GM12878 (cell line): ENCODE measurements around the gene CILP2. TPM values are rescaled to one million over a fixed set of nuclear protein-coding genes. Genes with fewer than 3 reads are reported as not detected.

Source experiments
- ATAC-seq: fragments of 200-7000 bp; cut with Tn5 transposase; 3 replicates; pipeline ENCODE4 v1.9.1; 2020; ENCODE audit warnings: mild to moderate bottlenecking, moderate library complexity
- BruUV-seq: library from RNA; stranded (reverse); fragments of 400-500 nt; replicated peaks from 2 replicates; lab custom pipeline; 2021; lab: Mats Ljungman, UMichigan
- CTCF ChIA-PET: fragments of 300-600 bp; sonication (Branson Sonifier 250); formaldehyde crosslinking; extraction: SDS; loops from one replicate; lab custom pipeline; 2021; ENCODE audit warnings: inconsistent platforms; lab: Yijun Ruan, JAX
- POLR2A ChIA-PET: fragments of 350-600 bp; formaldehyde crosslinking; extraction: SDS; loops from one replicate; lab custom pipeline; 2021; ENCODE audit warnings: inconsistent platforms; lab: Charles Lee
- RAD21 ChIA-PET: fragments of 300-600 bp; sonication (Branson Sonifier 250); formaldehyde crosslinking; loops from one replicate; lab custom pipeline; 2023; ENCODE audit warnings: antibody characterized with exemption; ENCODE audit not compliant: unreplicated experiment; lab: Charles Lee
- SMC1A ChIA-PET: fragments of 300-600 bp; sonication (Branson Sonifier 250); formaldehyde crosslinking; loops from one replicate; lab custom pipeline; 2023; ENCODE audit not compliant: unreplicated experiment, uncharacterized antibody; lab: Charles Lee
- DNase-seq: peaks from one replicate; pipeline ENCODE4 v3.0.0-alpha.2; 2011; ENCODE audit warnings: low read depth, low spot score
- FAIRE-seq: peaks from 3 replicates; lab custom pipeline; 2011; peaks lifted over from hg19 to GRCh38; lab: Jason Lieb, UNC
- H2AFZ ChIP-seq: 2 replicates; pipeline ENCODE4 v1.6.0; 2011; ENCODE audit warnings: low read depth, low read length, control low read depth; ENCODE audit not compliant: control insufficient read depth
- H3K27ac ChIP-seq: 2 replicates; pipeline ENCODE4 v1.5.1; 2011; ENCODE audit warnings: control low read depth; ENCODE audit not compliant: control insufficient read depth, insufficient read depth
- H3K27me3 ChIP-seq, 2 experiments: replicated peaks in 1 of 2; 2 replicates each; pipeline versions ENCODE4 v1.6.0 to v1.6.1; 2011; ENCODE audit warnings: low read length in 1 of 2; ENCODE audit not compliant: control insufficient read depth in 2 of 2, insufficient read depth in 2 of 2
- H3K36me3 ChIP-seq, 2 experiments: 2 replicates each; pipeline ENCODE4 v1.5.1; 2011; ENCODE audit warnings: low read length in 1 of 2; ENCODE audit not compliant: control insufficient read depth in 2 of 2, insufficient read depth in 2 of 2
- H3K4me1 ChIP-seq: 2 replicates; pipeline ENCODE4 v1.6.1; 2011; ENCODE audit warnings: mild to moderate bottlenecking, low read length, moderate library complexity, mixed read lengths; ENCODE audit not compliant: control insufficient read depth, insufficient read depth
- H3K4me2 ChIP-seq: 2 replicates; pipeline ENCODE4 v1.6.0; 2011; ENCODE audit warnings: control low read depth; ENCODE audit not compliant: control insufficient read depth, insufficient read depth
- H3K4me3 ChIP-seq: fragments of 200-600 bp; sonication (generic); 2 replicates; pipeline ENCODE4 v1.5.1; 2016
- H3K79me2 ChIP-seq: 2 replicates; pipeline ENCODE4 v1.6.0; 2011; ENCODE audit warnings: low read length; ENCODE audit not compliant: control insufficient read depth, insufficient read depth
- H3K9ac ChIP-seq: 2 replicates; pipeline ENCODE4 v1.8.0; 2011; ENCODE audit warnings: low read length, control low read depth, mixed read lengths; ENCODE audit not compliant: control insufficient read depth, insufficient read depth
- H3K9me3 ChIP-seq: replicated peaks from 3 replicates; pipeline ENCODE4 v1.5.1; 2011; ENCODE audit warnings: mild to moderate bottlenecking, low read length; ENCODE audit not compliant: control insufficient read depth, insufficient read depth
- H4K20me1 ChIP-seq: 2 replicates; pipeline ENCODE4 v1.6.0; 2011; ENCODE audit not compliant: control insufficient read depth, insufficient read depth
- CHD1 ChIP-seq: IDR thresholded peaks from 2 replicates; pipeline ENCODE4 v1.6.1; 2012; ENCODE audit warnings: low read depth, low read length, improper control_type of control experiment
- GABPA ChIP-seq: IDR thresholded peaks from 2 replicates; pipeline ENCODE4 v1.6.1; 2014; ENCODE audit warnings: antibody characterized with exemption, low read depth, mild to moderate bottlenecking, inconsistent platforms
- NBN ChIP-seq: fragments of 450-650 bp; IDR thresholded peaks from 2 replicates; pipeline ENCODE4 v1.6.1; 2016
- WGBS: methylation state at CpG from one replicate; pipeline ENCODE4 v1.1.6; 2016; ENCODE audit warnings: low lambda C conversion rate; ENCODE audit not compliant: insufficient replicate concordance, insufficient coverage; ENCODE audit errors: missing lambda C conversion rate; 5-methylcytosine and 5-hydroxymethylcytosine counted together
- in situ Hi-C: fragments of 300-500 bp; cut with MboI; formaldehyde crosslinking; loops from 9 replicates; pipeline ENCODE4 v1.14.3; 2018; ENCODE audit warnings: mixed read lengths
- intact Hi-C: fragments of 100-400 bp; cut with micrococcal nuclease; formaldehyde crosslinking; loops from one replicate; pipeline ENCODE4 v1.14.2; 2022; ENCODE audit not compliant: unreplicated experiment
- polyA plus RNA-seq, 11 experiments: library from polyadenylated mRNA; depleted of rRNA in 4 of 11; unstranded in 6 of 11; stranded (reverse) in 5 of 11; fragments of >200 nt; fragmentation: Nextera tagmentation in 4 of 11; fragmentation: Illumina TruSeq in 1 of 11; extraction: Ambion mirVana in 4 of 11; extraction: Trizol in 1 of 11; gene quantifications; 1 replicate in 1 of 11; 2 replicates in 10 of 11; pipeline versions ENCODE4 v1.2.1 to v1.2.3, GENCODE V29; 2011 to 2016; ENCODE audit warnings: inconsistent platforms in 2 of 11, missing spikeins in 2 of 11, low read depth in 1 of 11
- total RNA-seq, 4 experiments: library from RNA; depleted of rRNA in 3 of 4; stranded (reverse); fragments of >200 nt in 3 of 4; fragmentation: Illumina TruSeq in 1 of 4; extraction: Trizol in 1 of 4; gene quantifications; 2 replicates each; pipeline versions ENCODE4 v1.2.1 to v1.2.3, GENCODE V29; 2013 to 2021
- TF ChIP-seq, protein P1 (sequence below): fragments of 450-650 bp; IDR thresholded peaks from 2 replicates; pipeline ENCODE4 v1.6.1; 2014; ENCODE audit warnings: mild to moderate bottlenecking
- TF ChIP-seq, protein P2 (sequence below): fragments of 450-650 bp; IDR thresholded peaks from 2 replicates; pipeline ENCODE4 v1.6.1; 2017; ENCODE audit warnings: mild to moderate bottlenecking, moderate library complexity
- TF ChIP-seq, protein P3 (sequence below): fragments of 450-650 bp; IDR thresholded peaks from 2 replicates; pipeline ENCODE4 v1.6.1; 2016; ENCODE audit warnings: mild to moderate bottlenecking

CILP2 gene
- total and polyA plus RNA-seq, 10 of the 15 experiments (the other 5 are each of a cell fraction or from before 2014, with no cell fraction given), result 0.05 to 0.08 (median 0.06) TPM; not detected in 6

DNA sequence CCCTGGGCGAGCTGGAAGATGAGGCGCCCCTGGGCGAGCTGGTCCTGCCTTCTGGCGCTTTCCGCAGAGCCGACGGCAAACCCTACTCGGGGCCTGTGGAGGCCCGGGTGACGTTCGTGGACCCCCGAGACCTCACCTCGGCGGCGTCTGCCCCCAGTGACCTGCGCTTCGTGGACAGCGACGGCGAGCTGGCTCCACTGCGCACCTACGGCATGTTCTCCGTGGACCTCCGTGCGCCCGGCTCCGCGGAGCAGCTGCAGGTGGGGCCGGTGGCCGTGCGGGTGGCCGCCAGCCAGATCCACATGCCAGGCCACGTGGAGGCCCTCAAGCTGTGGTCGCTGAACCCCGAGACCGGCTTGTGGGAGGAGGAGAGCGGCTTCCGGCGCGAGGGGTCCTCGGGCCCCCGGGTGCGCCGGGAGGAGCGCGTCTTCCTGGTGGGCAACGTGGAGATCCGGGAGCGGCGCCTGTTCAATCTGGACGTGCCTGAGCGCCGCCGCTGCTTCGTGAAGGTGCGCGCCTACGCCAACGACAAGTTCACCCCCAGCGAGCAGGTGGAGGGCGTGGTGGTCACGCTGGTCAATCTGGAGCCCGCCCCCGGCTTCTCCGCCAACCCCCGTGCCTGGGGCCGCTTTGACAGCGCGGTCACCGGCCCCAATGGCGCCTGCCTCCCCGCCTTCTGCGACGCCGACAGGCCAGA is 6.3 kb downstream of the CILP2 start:
- H3K27me3 ChIP-seq, result no peaks in the 10 kb centered on the region
- no peak overlapping the region for H3K4me2 ChIP-seq
- intact Hi-C loops (no loop called here), in situ Hi-C loops (loop anchor here (25.0 kb wide), 4 partner anchors 868 to 1493 kb away; partner anchors contain the start of genes ZNF66 and ZNF737)
- H2AFZ ChIP-seq, result no peak overlapping the region
- no peak for TF ChIP-seq CHD1
- TF ChIP-seq GABPA, result no peak
- TF ChIP-seq, protein P1, sequence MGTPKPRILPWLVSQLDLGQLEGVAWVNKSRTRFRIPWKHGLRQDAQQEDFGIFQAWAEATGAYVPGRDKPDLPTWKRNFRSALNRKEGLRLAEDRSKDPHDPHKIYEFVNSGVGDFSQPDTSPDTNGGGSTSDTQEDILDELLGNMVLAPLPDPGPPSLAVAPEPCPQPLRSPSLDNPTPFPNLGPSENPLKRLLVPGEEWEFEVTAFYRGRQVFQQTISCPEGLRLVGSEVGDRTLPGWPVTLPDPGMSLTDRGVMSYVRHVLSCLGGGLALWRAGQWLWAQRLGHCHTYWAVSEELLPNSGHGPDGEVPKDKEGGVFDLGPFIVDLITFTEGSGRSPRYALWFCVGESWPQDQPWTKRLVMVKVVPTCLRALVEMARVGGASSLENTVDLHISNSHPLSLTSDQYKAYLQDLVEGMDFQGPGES, result no peak
- TF ChIP-seq, protein P2, sequence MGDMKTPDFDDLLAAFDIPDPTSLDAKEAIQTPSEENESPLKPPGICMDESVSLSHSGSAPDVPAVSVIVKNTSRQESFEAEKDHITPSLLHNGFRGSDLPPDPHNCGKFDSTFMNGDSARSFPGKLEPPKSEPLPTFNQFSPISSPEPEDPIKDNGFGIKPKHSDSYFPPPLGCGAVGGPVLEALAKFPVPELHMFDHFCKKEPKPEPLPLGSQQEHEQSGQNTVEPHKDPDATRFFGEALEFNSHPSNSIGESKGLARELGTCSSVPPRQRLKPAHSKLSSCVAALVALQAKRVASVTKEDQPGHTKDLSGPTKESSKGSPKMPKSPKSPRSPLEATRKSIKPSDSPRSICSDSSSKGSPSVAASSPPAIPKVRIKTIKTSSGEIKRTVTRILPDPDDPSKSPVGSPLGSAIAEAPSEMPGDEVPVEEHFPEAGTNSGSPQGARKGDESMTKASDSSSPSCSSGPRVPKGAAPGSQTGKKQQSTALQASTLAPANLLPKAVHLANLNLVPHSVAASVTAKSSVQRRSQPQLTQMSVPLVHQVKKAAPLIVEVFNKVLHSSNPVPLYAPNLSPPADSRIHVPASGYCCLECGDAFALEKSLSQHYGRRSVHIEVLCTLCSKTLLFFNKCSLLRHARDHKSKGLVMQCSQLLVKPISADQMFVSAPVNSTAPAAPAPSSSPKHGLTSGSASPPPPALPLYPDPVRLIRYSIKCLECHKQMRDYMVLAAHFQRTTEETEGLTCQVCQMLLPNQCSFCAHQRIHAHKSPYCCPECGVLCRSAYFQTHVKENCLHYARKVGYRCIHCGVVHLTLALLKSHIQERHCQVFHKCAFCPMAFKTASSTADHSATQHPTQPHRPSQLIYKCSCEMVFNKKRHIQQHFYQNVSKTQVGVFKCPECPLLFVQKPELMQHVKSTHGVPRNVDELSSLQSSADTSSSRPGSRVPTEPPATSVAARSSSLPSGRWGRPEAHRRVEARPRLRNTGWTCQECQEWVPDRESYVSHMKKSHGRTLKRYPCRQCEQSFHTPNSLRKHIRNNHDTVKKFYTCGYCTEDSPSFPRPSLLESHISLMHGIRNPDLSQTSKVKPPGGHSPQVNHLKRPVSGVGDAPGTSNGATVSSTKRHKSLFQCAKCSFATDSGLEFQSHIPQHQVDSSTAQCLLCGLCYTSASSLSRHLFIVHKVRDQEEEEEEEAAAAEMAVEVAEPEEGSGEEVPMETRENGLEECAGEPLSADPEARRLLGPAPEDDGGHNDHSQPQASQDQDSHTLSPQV, result no peak
- TF ChIP-seq, protein P3, sequence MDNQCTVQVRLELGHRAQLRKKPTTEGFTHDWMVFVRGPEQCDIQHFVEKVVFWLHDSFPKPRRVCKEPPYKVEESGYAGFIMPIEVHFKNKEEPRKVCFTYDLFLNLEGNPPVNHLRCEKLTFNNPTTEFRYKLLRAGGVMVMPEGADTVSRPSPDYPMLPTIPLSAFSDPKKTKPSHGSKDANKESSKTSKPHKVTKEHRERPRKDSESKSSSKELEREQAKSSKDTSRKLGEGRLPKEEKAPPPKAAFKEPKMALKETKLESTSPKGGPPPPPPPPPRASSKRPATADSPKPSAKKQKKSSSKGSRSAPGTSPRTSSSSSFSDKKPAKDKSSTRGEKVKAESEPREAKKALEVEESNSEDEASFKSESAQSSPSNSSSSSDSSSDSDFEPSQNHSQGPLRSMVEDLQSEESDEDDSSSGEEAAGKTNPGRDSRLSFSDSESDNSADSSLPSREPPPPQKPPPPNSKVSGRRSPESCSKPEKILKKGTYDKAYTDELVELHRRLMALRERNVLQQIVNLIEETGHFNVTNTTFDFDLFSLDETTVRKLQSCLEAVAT, result no peak
- no peak for TF ChIP-seq NBN
- ChIA-PET SMC1A (no interaction called here), RAD21 (no interaction called here), POLR2A (interaction anchor here (1.0 kb wide), 1 partner anchor 8 kb away, joined by 3 read pairs; no protein-coding TSS in a partner anchor), CTCF (interaction anchor here (1.6 kb wide), 1 partner anchor 10 kb away, joined by 5 read pairs; no protein-coding TSS in a partner anchor)
- ATAC-seq (no peak), DNase-seq (no peak), FAIRE-seq (no peak)
- H4K20me1 ChIP-seq, result no peaks in the 10 kb centered on the region
- no TSS peak for BruUV-seq
- H3K79me2 ChIP-seq, result no peaks in the 10 kb centered on the region
- H3K27ac ChIP-seq, result no peak overlapping the region
- WGBS, result 88% methylated on average over 67 of the region's 75 CpGs
- no peaks in the 10 kb centered on the region for H3K36me3 ChIP-seq
- H3K4me1 ChIP-seq, result peaks cover 3% of the 10 kb centered on the region
- no peak overlapping the region for H3K4me3 ChIP-seq
- no peaks in the 10 kb centered on the region; the same call in 2 of the 3 replicates for H3K9me3 ChIP-seq
- H3K9ac ChIP-seq, result no peak overlapping the region
